OCI-LY1 (cell line): Measurements from ENCODE around the gene LRFN2.

Experiments
- CTCF ChIP-seq: fragments of 200-600 bp; sonication (generic), shearing (Covaris generic); IDR thresholded peaks from 2 replicates; pipeline ENCODE4 v1.5.1; 2017; ENCODE audit warnings: mild to moderate bottlenecking, antibody characterized with exemption, low read length, moderate library complexity, mixed read lengths
- EZH2 ChIP-seq: fragments of 200-600 bp; sonication (generic), shearing (Covaris generic); IDR thresholded peaks from 2 replicates; pipeline ENCODE4 v1.8.0; 2017; ENCODE audit warnings: borderline replicate concordance, mixed run types, mild to moderate bottlenecking, antibody characterized with exemption, low read length, moderate library complexity, mixed read lengths

GRCh38 chr6:40535110-40535818 lies 51.9 kb downstream of the LRFN2 start:
- TF ChIP-seq CTCF (no peak), EZH2 (no peak)
